CD14-positive monocyte (primary cell): ENCODE data around the gene BEND7. TPM values are rescaled to one million over a fixed set of nuclear protein-coding genes. Genes with fewer than 3 reads are reported as not detected.

ENCODE experiments used
- DNase-seq, 3 donors: peaks; one replicate each; pipeline ENCODE4 v3.0.0-alpha.2; 2011 to 2022
- H2AFZ ChIP-seq: 2 replicates; pipeline ENCODE4 v1.6.0; 2012; ENCODE audit warnings: mild to moderate bottlenecking, low read depth, low read length, inconsistent platforms; ENCODE audit not compliant: insufficient read depth, poor library complexity, severe bottlenecking
- H3K27ac ChIP-seq, 2 donors: 1 replicate in 1 of 2; 2 replicates in 1 of 2; pipeline ENCODE4 v1.5.1; 2012 to 2013; ENCODE audit warnings: low read length in 2 of 2, control low read depth in 1 of 2, inconsistent platforms in 1 of 2, low read depth in 1 of 2, mild to moderate bottlenecking in 1 of 2
- H3K27me3 ChIP-seq, 2 donors: one replicate each; pipeline versions ENCODE4 v1.6.0 to v1.6.1; 2011 to 2013; ENCODE audit warnings: low read length in 2 of 2; ENCODE audit not compliant: control insufficient read depth in 2 of 2, insufficient read depth in 2 of 2
- H3K36me3 ChIP-seq, 2 donors: replicated peaks in 1 of 2; 1 replicate in 1 of 2; 2 replicates in 1 of 2; pipeline versions ENCODE4 v1.5.1 to v1.6.1; 2012 to 2013; ENCODE audit warnings: low read length in 2 of 2, control low read depth in 1 of 2, inconsistent platforms in 1 of 2, mild to moderate bottlenecking in 1 of 2; ENCODE audit not compliant: insufficient read depth in 2 of 2, control insufficient read depth in 1 of 2
- H3K4me1 ChIP-seq, 2 donors: 1 replicate in 1 of 2; 2 replicates in 1 of 2; pipeline versions ENCODE4 v1.5.1 to v1.6.1; 2012 to 2013; ENCODE audit warnings: low read length in 2 of 2, control low read depth in 1 of 2, inconsistent platforms in 1 of 2, mild to moderate bottlenecking in 1 of 2, moderate library complexity in 1 of 2; ENCODE audit not compliant: insufficient read depth in 2 of 2, control insufficient read depth in 1 of 2
- H3K4me2 ChIP-seq: replicated peaks from 2 replicates; pipeline ENCODE3; 2012; ENCODE audit warnings: low read length, moderate library complexity, mild to moderate bottlenecking; ENCODE audit not compliant: poor library complexity, severe bottlenecking; ENCODE audit errors: extremely low read depth
- H3K4me3 ChIP-seq, 3 experiments: fragments of 200-600 bp in 1 of 3; sonication (generic) in 1 of 3; replicated peaks in 1 of 3; 1 replicate in 2 of 3; 2 replicates in 1 of 3; pipeline ENCODE4 v1.5.1; 2011 to 2013; ENCODE audit warnings: low read length in 3 of 3, mild to moderate bottlenecking in 3 of 3, control low read depth in 2 of 3, low read depth in 2 of 3, inconsistent platforms in 1 of 3, moderate library complexity in 1 of 3
- H3K79me2 ChIP-seq: 2 replicates; pipeline ENCODE4 v1.6.0; 2012; ENCODE audit warnings: mild to moderate bottlenecking, control low read depth, inconsistent platforms, low read length, moderate library complexity; ENCODE audit not compliant: insufficient read depth
- H3K9ac ChIP-seq: 2 replicates; pipeline ENCODE4 v1.6.0; 2017; ENCODE audit warnings: low read length, mild to moderate bottlenecking; ENCODE audit not compliant: insufficient read depth, poor library complexity, severe bottlenecking
- H3K9me3 ChIP-seq, 2 donors: replicated peaks in 1 of 2; 1 replicate in 1 of 2; 2 replicates in 1 of 2; pipeline versions ENCODE4 v1.5.1 to v1.6.1; 2012 to 2013; ENCODE audit warnings: low read length in 2 of 2, control low read depth in 1 of 2; ENCODE audit not compliant: control insufficient read depth in 1 of 2, insufficient read depth in 1 of 2
- H4K20me1 ChIP-seq: 2 replicates; pipeline ENCODE4 v1.6.0; 2012; ENCODE audit warnings: mild to moderate bottlenecking, low read length, control low read depth, moderate library complexity; ENCODE audit not compliant: insufficient read depth
- H3K27ac Mint-ChIP-seq, 7 donors: one replicate each; pipeline ENCODE4 v1.8.0; 2020; ENCODE audit warnings: mild to moderate bottlenecking in 7 of 7, mixed read lengths in 7 of 7, moderate library complexity in 6 of 7, inconsistent platforms in 2 of 7
- H3K27me3 Mint-ChIP-seq, 3 donors: one replicate each; pipeline ENCODE4 v1.8.0; 2021 to 2022; ENCODE audit warnings: low read depth in 3 of 3, mild to moderate bottlenecking in 3 of 3, mixed read lengths in 3 of 3, moderate library complexity in 3 of 3, inconsistent platforms in 1 of 3
- H3K36me3 Mint-ChIP-seq, 2 donors: one replicate each; pipeline ENCODE4 v1.8.0; 2020; ENCODE audit warnings: mixed read lengths in 2 of 2, inconsistent platforms in 1 of 2, mild to moderate bottlenecking in 1 of 2
- H3K4me1 Mint-ChIP-seq: one replicate; pipeline ENCODE4 v1.8.0; 2020; ENCODE audit warnings: mild to moderate bottlenecking, mixed read lengths
- H3K4me3 Mint-ChIP-seq, 2 donors: one replicate each; pipeline ENCODE4 v1.8.0; 2020; ENCODE audit warnings: mild to moderate bottlenecking in 2 of 2, mixed read lengths in 2 of 2, moderate library complexity in 1 of 2
- H3K9me3 Mint-ChIP-seq, 7 donors: one replicate each; pipeline ENCODE4 v1.8.0; 2020 to 2022; ENCODE audit warnings: mixed read lengths in 7 of 7, mild to moderate bottlenecking in 6 of 7, moderate library complexity in 6 of 7, inconsistent platforms in 2 of 7
- WGBS: methylation state at CpG from one replicate; pipeline ENCODE4 v1.1.5; 2013; ENCODE audit warnings: missing lambda C conversion rate; ENCODE audit not compliant: insufficient coverage; 5-methylcytosine and 5-hydroxymethylcytosine counted together
- intact Hi-C, 2 donors: fragments of 100-400 bp; cut with micrococcal nuclease; formaldehyde crosslinking; loops; one replicate each; pipeline versions ENCODE4 v1.15.0 to v1.15.1; 2023
- polyA plus RNA-seq, 3 donors: library from polyadenylated mRNA; depleted of rRNA in 1 of 3; unstranded in 2 of 3; stranded (reverse) in 1 of 3; fragments of 300-500 nt in 2 of 3; fragments of >200 nt in 1 of 3; fragmentation: Illumina TruSeq in 2 of 3; gene quantifications; 1 replicate in 2 of 3; 2 replicates in 1 of 3; pipeline ENCODE4 v1.2.3, GENCODE V29; 2012 to 2021
- TF ChIP-seq, protein P1 (sequence below): fragments of 200-600 bp; IDR thresholded peaks from one replicate; pipeline ENCODE4 v1.8.0; 2022; ENCODE audit warnings: antibody characterized with exemption, mild to moderate bottlenecking

The BEND7 gene
- polyA plus RNA-seq, 3 donors, result 0.65 TPM; not detected in 2

- no peak for DNase-seq
Measured at GRCh38 chr10:13483951-13484350, 44.9 kb downstream of the BEND7 start.

GRCh38 chr10:13483073-13483472, 45.7 kb downstream of the BEND7 start:
- Histone ChIP-seq H3K4me3 (no peak overlapping the region), H4K20me1 (no peaks in the 10 kb centered on the region), H3K27me3 (no peaks in the 10 kb centered on the region), H3K36me3 (no peaks in the 10 kb centered on the region), H3K4me1 (no peaks in the 10 kb centered on the region), H3K9me3 (no peaks in the 10 kb centered on the region), H3K9ac (no peak overlapping the region), H3K27ac (no peak overlapping the region), H3K4me2 (no peak overlapping the region), H2AFZ (no peak overlapping the region), H3K79me2 (no peaks in the 10 kb centered on the region)
- 73% methylated on average over 1 of the region's 3 CpGs for WGBS
- intact Hi-C loops, result no loop called here
- Mint-ChIP-seq H3K4me3 (no peak overlapping the region), H3K27ac (no peak overlapping the region), H3K4me1 (no peaks in the 10 kb centered on the region), H3K36me3 (no peaks in the 10 kb centered on the region), H3K9me3 (no peaks in the 10 kb centered on the region), H3K27me3 (peaks cover 0 to 2% (median under 1%) of the 10 kb centered on the region in 3 donors)
- DNase-seq, result no peak
- TF ChIP-seq, protein P1, sequence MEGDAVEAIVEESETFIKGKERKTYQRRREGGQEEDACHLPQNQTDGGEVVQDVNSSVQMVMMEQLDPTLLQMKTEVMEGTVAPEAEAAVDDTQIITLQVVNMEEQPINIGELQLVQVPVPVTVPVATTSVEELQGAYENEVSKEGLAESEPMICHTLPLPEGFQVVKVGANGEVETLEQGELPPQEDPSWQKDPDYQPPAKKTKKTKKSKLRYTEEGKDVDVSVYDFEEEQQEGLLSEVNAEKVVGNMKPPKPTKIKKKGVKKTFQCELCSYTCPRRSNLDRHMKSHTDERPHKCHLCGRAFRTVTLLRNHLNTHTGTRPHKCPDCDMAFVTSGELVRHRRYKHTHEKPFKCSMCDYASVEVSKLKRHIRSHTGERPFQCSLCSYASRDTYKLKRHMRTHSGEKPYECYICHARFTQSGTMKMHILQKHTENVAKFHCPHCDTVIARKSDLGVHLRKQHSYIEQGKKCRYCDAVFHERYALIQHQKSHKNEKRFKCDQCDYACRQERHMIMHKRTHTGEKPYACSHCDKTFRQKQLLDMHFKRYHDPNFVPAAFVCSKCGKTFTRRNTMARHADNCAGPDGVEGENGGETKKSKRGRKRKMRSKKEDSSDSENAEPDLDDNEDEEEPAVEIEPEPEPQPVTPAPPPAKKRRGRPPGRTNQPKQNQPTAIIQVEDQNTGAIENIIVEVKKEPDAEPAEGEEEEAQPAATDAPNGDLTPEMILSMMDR, result no peak

More at GRCh38 chr10:13483951-13484350, 44.9 kb downstream of the BEND7 start:
- intact Hi-C loops, result no loop called here
- H3K9me3 ChIP-seq, result no peaks in the 10 kb centered on the region
- H4K20me1 ChIP-seq, result no peaks in the 10 kb centered on the region
- TF ChIP-seq, protein P1, result no peak
- H3K36me3 ChIP-seq, result no peaks in the 10 kb centered on the region
- Mint-ChIP-seq H3K4me1 (no peaks in the 10 kb centered on the region), H3K4me3 (no peak overlapping the region), H3K27me3 (peaks cover 0 to 2% (median 0%) of the 10 kb centered on the region in 3 donors), H3K9me3 (no peaks in the 10 kb centered on the region), H3K36me3 (no peaks in the 10 kb centered on the region), H3K27ac (no peak overlapping the region)
- no peak overlapping the region for H3K4me2 ChIP-seq
- H3K27ac ChIP-seq, result no peak overlapping the region
- H3K4me3 ChIP-seq, result no peak overlapping the region
- 38% methylated on average over 4 of the region's 9 CpGs for WGBS
- no peak overlapping the region for H2AFZ ChIP-seq
- no peak overlapping the region for H3K9ac ChIP-seq
- no peaks in the 10 kb centered on the region for H3K4me1 ChIP-seq
- no peaks in the 10 kb centered on the region for H3K27me3 ChIP-seq
- no peaks in the 10 kb centered on the region for H3K79me2 ChIP-seq
